Left ventricle myocardium superior (tissue), 1 donor: ENCODE results near the gene UQCR11. TPM values are rescaled to one million over a fixed set of nuclear protein-coding genes. Genes with fewer than 3 reads are reported as not detected.

Experiments
- ATAC-seq: fragments of 200-7000 bp; cut with Tn5 transposase; one replicate; pipeline ENCODE4 v1.9.1; 2020; ENCODE audit warnings: mild to moderate bottlenecking, moderate library complexity
- DNase-seq: peaks from one replicate; pipeline ENCODE4 v3.0.0-alpha.2; 2020
- intact Hi-C: fragments of 100-400 bp; cut with micrococcal nuclease; formaldehyde crosslinking; loops from one replicate; pipeline ENCODE4 v1.11.0; 2022
- total RNA-seq: library from RNA; stranded (reverse); fragmentation: NEBNext Ultra II Directional; extraction: Animal tissue kit (Norgen Biotek cat#: 25700); gene quantifications from one replicate; pipeline ENCODE4 v1.2.1, GENCODE V29; 2021
- donor health status: DM: no; HTN: yes; CAD: no; lungs with severe emphysema.

UQCR11 gene
- total RNA-seq, 1 donor from 2014 or later = 1,120 TPM

DNA sequence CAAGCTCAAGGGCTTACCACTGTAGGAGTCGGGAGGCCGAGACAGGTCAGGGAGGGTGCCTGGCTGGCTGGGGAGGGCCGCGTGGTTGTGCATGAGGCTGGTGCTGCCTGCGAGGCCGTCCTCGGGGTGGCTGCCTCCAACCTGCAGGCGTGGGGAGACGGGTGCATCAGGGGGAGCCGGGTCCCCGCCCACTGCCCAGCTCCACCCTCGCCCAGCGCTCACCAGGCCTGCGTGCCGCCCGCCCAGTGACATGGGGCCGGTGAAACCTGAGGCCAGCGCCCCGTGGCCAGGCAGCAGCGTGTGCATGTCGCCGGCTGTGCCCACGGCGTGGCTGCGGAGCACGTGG lies 13.8 kb upstream of the UQCR11 start:
- DNase-seq = no peak
- intact Hi-C loops = no loop called here
- no peak for ATAC-seq

- intact Hi-C loops = no loop called here
- peak; percentile 76 for ATAC-seq
- DNase-seq = peak; percentile 51
Observed at GRCh38 chr19:1618157-1619093, 13.2 kb upstream of the UQCR11 start.

DNA sequence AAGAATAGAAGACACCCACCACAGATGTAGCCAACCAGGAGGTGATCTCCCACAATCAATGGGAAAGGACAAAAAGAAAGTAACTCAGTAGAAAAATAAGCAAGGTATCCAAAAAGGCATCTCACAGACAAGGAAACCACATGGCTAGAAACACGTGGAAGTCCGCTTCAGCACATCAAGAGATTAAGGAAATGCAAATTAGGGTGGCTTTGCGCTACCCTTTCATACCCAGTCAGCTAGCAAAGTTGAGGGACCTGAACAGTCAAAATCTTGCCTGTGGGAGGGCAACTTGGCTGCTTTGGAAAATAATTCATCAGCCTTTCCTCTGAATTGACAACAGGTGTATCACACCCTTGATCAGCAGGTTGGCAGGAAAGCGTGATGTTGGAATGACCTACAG lies 11.6 kb upstream of the UQCR11 start:
- ATAC-seq (no peak), DNase-seq (no peak)
- intact Hi-C loops = no loop called here

- DNase-seq (peak; percentile 27), ATAC-seq (peak; percentile 50)
- intact Hi-C loops = no loop called here
Observed at GRCh38 chr19:1616396-1616795, 11.1 kb upstream of the UQCR11 start.

GRCh38 chr19:1615156-1615765 lies 10.0 kb upstream of the UQCR11 start:
- ATAC-seq = no peak
- peak; percentile 16 for DNase-seq
- intact Hi-C loops = no loop called here

DNA sequence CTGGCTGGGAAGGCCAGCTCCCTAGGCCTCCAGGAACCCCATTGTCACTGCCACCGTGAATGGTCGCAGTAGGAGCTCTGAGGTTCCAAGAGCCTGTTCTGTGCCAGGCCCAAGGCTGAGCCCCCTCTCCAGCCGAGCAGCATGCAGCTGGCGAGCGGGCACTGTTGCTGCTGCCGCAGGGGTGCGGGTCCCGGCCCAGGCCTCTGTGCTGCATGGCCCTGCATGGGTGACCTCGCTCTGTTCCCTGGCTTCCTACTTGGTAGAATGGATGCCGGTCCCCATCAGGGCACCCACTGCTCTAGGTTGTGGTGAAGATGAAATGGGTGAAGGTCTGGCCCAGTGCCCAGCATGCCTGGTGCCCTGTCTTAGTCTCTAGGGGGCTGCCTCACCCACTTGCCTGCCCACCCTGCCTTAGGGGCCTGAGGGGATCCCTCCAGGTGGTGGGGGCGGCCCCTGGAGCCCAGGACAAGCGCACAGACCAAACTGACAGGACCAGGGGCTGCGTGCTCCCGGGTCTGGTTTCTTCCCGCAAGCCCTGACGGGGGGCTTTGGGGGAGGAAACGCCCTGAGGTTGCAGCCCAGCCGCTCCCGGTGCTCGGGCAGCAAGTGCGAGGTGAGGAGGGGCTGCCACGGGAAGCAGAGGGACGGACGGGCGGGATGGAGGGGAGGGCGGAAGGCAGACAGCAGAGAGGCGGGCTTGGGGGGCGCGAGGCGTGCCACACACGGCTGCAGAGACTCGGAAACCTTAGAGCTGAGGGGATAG lies 8.7 kb upstream of the UQCR11 start:
- no peak for ATAC-seq
- intact Hi-C loops = no loop called here
- DNase-seq = no peak

- intact Hi-C loops = no loop called here
Observed at GRCh38 chr19:1613146-1613545, 7.9 kb upstream of the UQCR11 start.

DNA sequence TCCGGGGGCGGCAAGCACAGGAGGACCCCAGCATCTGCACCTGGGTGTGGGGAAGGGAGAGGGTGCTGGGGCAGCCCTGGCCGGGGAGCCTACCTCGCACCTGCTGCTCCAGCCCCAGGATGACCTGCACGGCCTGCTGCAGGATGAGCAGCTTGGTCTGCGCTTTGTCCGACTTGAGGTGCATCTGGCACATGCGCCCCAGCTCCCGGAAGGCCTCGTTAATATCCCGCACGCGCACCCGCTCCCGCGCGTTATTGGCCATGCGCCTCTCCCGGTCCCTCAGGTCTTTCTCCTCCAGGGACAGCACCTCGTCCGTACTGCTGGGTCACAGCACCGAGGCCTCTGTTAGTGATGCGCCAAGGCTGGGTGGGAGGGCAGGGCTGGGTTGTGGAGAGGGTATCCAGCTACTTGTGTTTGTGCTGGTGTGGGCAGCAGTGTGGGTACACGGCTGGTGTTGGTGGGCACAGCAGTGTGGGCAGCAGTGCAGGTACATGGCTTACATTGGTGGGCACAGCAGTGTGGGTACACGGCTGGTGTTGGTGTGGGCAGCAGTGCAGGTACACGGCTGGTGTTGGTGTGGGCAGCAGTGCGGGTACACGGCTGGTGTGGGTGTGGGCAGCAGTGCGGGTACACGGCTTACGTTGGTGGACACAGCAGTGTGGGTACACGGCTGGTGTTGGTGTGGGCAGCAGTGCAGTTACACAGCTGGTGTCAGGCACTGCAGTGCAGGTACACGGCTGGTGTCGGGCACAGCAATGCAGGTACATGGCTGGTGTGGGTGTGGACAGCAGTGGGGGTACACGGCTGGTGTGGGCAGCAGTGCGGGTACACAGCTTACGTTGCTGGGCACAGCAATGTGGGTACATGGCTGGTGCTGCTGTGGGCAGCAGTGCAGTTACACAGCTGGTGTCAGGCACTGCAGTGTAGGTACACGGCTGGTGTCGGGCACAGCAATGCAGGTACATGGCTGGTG lies 7.1 kb upstream of the UQCR11 start:
- no peak for ATAC-seq

More at GRCh38 chr19:1613146-1613545, 7.9 kb upstream of the UQCR11 start:
- DNase-seq (no peak), ATAC-seq (no peak)

GRCh38 chr19:1611353-1611752 lies 6.1 kb upstream of the UQCR11 start:
- ATAC-seq (no peak), DNase-seq (no peak)
- intact Hi-C loops = no loop called here

More for the DNA sequence above, 7.1 kb upstream of the UQCR11 start:
- no peak for DNase-seq
- intact Hi-C loops = no loop called here

- ATAC-seq = no peak
- DNase-seq = no peak
- intact Hi-C loops = no loop called here
Observed at GRCh38 chr19:1610579-1610978, 5.3 kb upstream of the UQCR11 start.

GRCh38 chr19:1609680-1610474 lies 4.6 kb upstream of the UQCR11 start:
- intact Hi-C loops = no loop called here
- DNase-seq (no peak), ATAC-seq (no peak)

DNA sequence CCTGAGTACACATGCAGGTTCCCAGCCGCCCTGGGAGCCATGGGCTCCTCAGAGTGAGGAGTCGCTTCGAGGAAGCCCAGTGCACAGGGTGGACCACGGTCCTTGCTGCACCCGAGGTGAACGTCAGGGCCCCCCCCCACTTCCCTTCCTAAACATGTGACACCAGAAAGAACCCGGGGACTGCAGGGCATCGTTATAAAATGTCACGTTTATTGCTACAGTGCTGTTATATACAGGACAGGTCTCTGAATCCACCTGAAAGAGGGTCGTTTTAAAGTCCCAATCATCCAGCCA lies 3.8 kb upstream of the UQCR11 start:
- intact Hi-C loops = no loop called here
- DNase-seq = no peak
- ATAC-seq = no peak

- DNase-seq = no peak
- no peak for ATAC-seq
- intact Hi-C loops = no loop called here
Observed at GRCh38 chr19:1608359-1609102, 3.3 kb upstream of the UQCR11 start.

GRCh38 chr19:1606138-1606651 lies 933 bp upstream of the UQCR11 start:
- intact Hi-C loops = no loop called here
- ATAC-seq (peak; percentile 2), DNase-seq (no peak)

- no peak for ATAC-seq
- DNase-seq = no peak
- intact Hi-C loops = no loop called here
Observed at GRCh38 chr19:1602091-1602707, 3.1 kb downstream of the UQCR11 start.

DNA sequence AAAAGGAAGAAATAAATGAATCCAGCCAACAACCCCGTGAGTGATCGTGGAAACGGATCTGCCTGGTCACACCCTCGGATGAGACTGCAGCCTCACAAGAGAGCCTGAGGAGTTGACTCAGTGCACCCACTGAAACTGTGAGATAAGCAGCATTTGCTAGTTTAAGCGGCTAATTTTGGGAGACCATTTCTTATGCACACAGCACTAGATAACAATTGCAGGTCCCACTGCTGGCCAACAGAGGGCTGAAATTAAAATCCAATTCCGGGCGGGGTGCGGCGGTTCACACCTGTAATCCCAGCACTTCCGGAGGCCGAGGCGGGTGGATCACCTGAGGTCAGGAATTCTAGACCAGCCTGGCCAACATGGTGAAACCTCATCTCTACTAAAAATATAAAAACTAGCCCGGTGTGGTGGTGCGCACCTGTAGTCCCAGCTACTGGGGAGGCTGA lies 3.6 kb downstream of the UQCR11 start:
- intact Hi-C loops = no loop called here
- ATAC-seq (no peak), DNase-seq (no peak)

GRCh38 chr19:1599460-1599846 lies 5.8 kb downstream of the UQCR11 start:
- intact Hi-C loops = no loop called here
- ATAC-seq (no peak), DNase-seq (no peak)
